GM12891 (cell line): ENCODE results near the gene PPP4R3B.

Experiments
- PAX5 ChIP-seq: IDR thresholded peaks from 2 replicates; pipeline ENCODE4 v1.6.1; 2011; ENCODE audit warnings: low read length, moderate library complexity, mild to moderate bottlenecking; ENCODE audit not compliant: insufficient read depth, severe bottlenecking
- POLR2A ChIP-seq: IDR thresholded peaks from 2 replicates; pipeline ENCODE4 v1.6.1; 2011; ENCODE audit warnings: low read depth, low read length, control low read depth
- POLR2AphosphoS5 ChIP-seq: IDR thresholded peaks from 2 replicates; pipeline ENCODE4 v1.6.1; 2011; ENCODE audit warnings: low read depth, low read length, control low read depth
- SPI1 ChIP-seq: IDR thresholded peaks from 2 replicates; pipeline ENCODE4 v1.6.1; 2011; ENCODE audit warnings: low read depth, low read length, control low read depth
- TAF1 ChIP-seq: IDR thresholded peaks from 2 replicates; pipeline ENCODE4 v1.6.1; 2011; ENCODE audit warnings: low read depth, low read length, control low read depth

- TF ChIP-seq POLR2A (no peak), POLR2AphosphoS5 (no peak), TAF1 (no peak), SPI1 (no peak), PAX5 (no peak)
Observed at GRCh38 chr2:55609938-55610578, 7.4 kb downstream of the PPP4R3B start.
